Psoas muscle (tissue), 8 donors: ENCODE data around the gene GRHL3. TPM values are rescaled to one million over a fixed set of nuclear protein-coding genes. Genes with fewer than 3 reads are reported as not detected.

Experiments used
- ATAC-seq, 4 donors: fragments of 200-7000 bp; cut with Tn5 transposase; one replicate each; pipeline ENCODE4 v1.9.1; 2020; ENCODE audit warnings: moderate library complexity in 3 of 4, mild to moderate bottlenecking in 2 of 4
- DNase-seq, 2 donors: peaks; one replicate each; pipeline ENCODE4 v3.0.0-alpha.2; 2020
- H3K27ac ChIP-seq: fragments of 200-600 bp; one replicate; pipeline ENCODE4 v1.8.0; 2022
- H3K27me3 ChIP-seq, 3 donors: fragments of 200-600 bp in 1 of 3; one replicate each; pipeline versions ENCODE4 v1.6.1 to v1.8.0; 2013 to 2022; ENCODE audit warnings: low read length in 2 of 3, mild to moderate bottlenecking in 2 of 3, moderate library complexity in 1 of 3; ENCODE audit not compliant: insufficient read depth in 3 of 3
- H3K36me3 ChIP-seq, 2 donors: fragments of 200-600 bp in 1 of 2; one replicate each; pipeline versions ENCODE4 v1.6.1 to v1.8.0; 2013 to 2022; ENCODE audit warnings: low read depth in 1 of 2, mild to moderate bottlenecking in 1 of 2, moderate library complexity in 1 of 2; ENCODE audit not compliant: insufficient read depth in 1 of 2
- H3K4me1 ChIP-seq: fragments of 200-600 bp; one replicate; pipeline ENCODE4 v1.8.0; 2022
- H3K4me3 ChIP-seq: fragments of 200-600 bp; one replicate; pipeline ENCODE4 v1.8.0; 2022; ENCODE audit warnings: mild to moderate bottlenecking
- H3K9me3 ChIP-seq: fragments of 200-600 bp; one replicate; pipeline ENCODE4 v1.8.0; 2022
- WGBS, 3 donors: extraction: QIAGEN DNeasy Blood & Tissue Kit; methylation state at CpG; one replicate each; pipeline versions ENCODE4 v1.1.6 to v1.1.7; 2013; 5-methylcytosine and 5-hydroxymethylcytosine counted together
- intact Hi-C, 2 donors: fragments of 100-400 bp; cut with DNase I; formaldehyde crosslinking; loops; one replicate each; pipeline versions ENCODE4 v1.11.0 to v1.14.2; 2022
- polyA plus RNA-seq, 3 donors: library from polyadenylated mRNA; stranded (reverse); fragments of 200-250 nt; gene quantifications; one replicate each; pipeline ENCODE4 v1.2.3, GENCODE V29; 2013
- total RNA-seq, 4 donors: library from RNA; stranded (reverse); fragmentation: NEBNext Ultra II Directional in 2 of 4; extraction: Animal tissue kit (Norgen Biotek cat#: 25700) in 2 of 4; gene quantifications; one replicate each; pipeline versions ENCODE4 v1.2.1 to v1.2.4, GENCODE V29; 2021 to 2023
- TF ChIP-seq, protein P1 (sequence below): fragments of 200-600 bp; IDR thresholded peaks from one replicate; pipeline ENCODE4 v1.8.0; 2022; ENCODE audit warnings: antibody characterized with exemption
- donor health status: healthy with polysubstance abuse.
- donor health status: DM: no; HTN: no; CAD: no; lungs with moderate emphysema.
- donor health status: Bipolar disorder and iron deficiency.
- donor health status: healthy.
- donor health status: DM: yes; HTN: yes; CAD: no.
- donor health status: DM: no; HTN: no; CAD: no.
- donor health status: DM: no; HTN: no; CAD: no.
- donor health status: DM: yes; HTN: yes; CAD: no.

The GRHL3 gene
- total and polyA plus RNA-seq, 7 donors, result 0.08 to 0.30 TPM; not detected in 5

DNA sequence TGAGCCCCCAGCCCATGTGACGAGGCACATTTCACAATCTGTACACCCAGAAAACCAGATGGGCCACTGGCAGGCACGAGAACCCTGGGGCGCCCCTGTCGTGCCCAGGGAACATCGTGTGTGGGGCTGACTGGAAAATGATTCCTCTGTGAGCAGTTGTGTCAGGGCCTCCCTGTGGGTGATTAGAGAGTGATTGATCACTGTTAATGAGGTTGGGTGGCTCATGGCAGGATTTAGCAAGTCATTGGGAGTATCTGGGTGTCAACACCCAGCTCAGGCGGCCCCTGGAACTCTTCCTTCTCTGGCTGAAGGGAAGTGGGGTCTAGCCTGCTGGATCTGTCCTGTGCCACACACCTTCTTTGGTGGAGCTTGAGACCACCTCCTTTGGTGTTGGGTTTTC, 5.7 kb downstream of the GRHL3 start:
- Histone ChIP-seq H3K4me3 (no peak overlapping the region), H3K36me3 (no peaks in the 10 kb centered on the region), H3K27ac (no peak overlapping the region), H3K27me3 (peaks cover 0 to 28% (median 0%) of the 10 kb centered on the region in 3 donors), H3K4me1 (peaks cover 7% of the 10 kb centered on the region), H3K9me3 (no peaks in the 10 kb centered on the region)
- DNase-seq, result no peak
- WGBS, 3 donors, result 71 to 77% (median 73%) methylated on average over 6 of the region's 6 CpGs
- intact Hi-C loops, result loop anchor here in 1 of 2 donors (5.0 kb wide), 1 partner anchor 62 kb away; no protein-coding TSS in a partner anchor
- ATAC-seq, result no peak
- TF ChIP-seq, protein P1, sequence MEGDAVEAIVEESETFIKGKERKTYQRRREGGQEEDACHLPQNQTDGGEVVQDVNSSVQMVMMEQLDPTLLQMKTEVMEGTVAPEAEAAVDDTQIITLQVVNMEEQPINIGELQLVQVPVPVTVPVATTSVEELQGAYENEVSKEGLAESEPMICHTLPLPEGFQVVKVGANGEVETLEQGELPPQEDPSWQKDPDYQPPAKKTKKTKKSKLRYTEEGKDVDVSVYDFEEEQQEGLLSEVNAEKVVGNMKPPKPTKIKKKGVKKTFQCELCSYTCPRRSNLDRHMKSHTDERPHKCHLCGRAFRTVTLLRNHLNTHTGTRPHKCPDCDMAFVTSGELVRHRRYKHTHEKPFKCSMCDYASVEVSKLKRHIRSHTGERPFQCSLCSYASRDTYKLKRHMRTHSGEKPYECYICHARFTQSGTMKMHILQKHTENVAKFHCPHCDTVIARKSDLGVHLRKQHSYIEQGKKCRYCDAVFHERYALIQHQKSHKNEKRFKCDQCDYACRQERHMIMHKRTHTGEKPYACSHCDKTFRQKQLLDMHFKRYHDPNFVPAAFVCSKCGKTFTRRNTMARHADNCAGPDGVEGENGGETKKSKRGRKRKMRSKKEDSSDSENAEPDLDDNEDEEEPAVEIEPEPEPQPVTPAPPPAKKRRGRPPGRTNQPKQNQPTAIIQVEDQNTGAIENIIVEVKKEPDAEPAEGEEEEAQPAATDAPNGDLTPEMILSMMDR, result no peak

DNA sequence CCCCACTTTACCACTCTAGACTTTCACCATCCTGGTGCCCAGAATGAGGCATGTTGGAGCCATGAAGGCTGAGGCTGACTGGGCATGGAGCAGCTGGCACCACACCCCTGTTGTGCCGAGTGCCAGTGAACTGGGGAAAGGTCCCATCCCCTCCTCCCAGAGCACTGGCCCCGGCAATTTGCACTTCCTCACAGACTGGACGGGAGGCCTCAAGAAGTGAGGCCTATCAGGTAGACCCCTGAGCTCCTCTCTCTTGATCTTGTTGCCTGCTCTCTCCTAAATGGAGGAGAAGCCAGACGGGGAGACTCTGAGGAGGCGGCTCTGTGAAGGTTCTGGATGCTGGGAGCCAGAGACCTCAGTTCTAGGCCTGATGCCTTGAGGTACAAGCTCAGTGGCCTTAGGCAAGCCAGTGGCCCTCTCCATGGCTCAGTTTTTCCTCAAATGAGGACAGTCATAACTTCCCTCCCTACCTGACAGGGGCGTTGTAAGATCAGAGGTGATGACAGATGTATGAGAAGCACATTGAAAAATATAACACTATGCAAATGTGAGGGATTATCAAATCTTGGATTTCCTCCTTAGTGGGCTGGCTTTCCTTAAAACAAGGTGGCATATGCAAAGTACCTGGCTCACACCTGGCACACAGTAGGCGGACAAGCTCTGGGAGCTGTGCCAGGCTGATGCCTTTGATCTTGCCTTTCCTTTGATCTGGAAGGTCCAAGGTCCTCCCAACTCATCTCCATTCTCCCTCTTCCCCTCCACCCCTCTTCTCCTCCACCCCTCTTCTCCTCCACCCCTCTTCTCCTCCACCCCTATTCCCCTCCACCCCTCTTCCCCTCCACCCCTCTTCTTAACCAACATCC, 6.7 kb downstream of the GRHL3 start:
- 64 to 77% (median 71%) methylated on average over 7 of the region's 7 CpGs for WGBS, 3 donors
- no peaks in the 10 kb centered on the region for H3K9me3 ChIP-seq
- intact Hi-C loops, result no loop called here

DNA sequence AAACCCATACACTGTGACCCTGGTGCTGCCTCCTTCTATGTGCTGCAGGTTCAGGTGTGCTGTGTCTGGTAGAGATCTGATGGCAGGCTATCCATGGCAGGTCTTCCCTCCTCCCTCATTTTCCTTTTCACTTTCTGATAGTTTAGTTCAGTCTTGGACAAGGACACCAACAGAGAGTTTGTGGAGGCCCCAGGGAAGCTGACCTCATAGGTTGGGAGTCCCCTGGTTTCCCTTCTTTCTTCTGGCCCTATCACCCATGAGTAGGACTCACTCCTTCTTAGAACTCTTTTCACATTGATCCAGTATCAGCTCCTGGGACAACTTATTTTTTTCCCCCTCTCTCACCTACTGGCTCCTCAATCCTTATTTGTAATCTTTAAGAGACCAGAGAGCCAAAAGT, 8.3 kb downstream of the GRHL3 start:
- H3K4me1 ChIP-seq, result no peaks in the 10 kb centered on the region
- H3K9me3 ChIP-seq, result no peaks in the 10 kb centered on the region
- no peak overlapping the region for H3K27ac ChIP-seq
- DNase-seq (no peak), ATAC-seq (no peak)
- no peaks in the 10 kb centered on the region for H3K36me3 ChIP-seq
- intact Hi-C loops, result no loop called here
- H3K4me3 ChIP-seq, result no peak overlapping the region
- TF ChIP-seq, protein P1, result no peak
- H3K27me3 ChIP-seq, result peaks cover 0 to 5% (median 0%) of the 10 kb centered on the region in 3 donors

More for the DNA sequence above, 6.7 kb downstream of the GRHL3 start:
- H3K27me3 ChIP-seq, result peaks cover 0 to 21% (median 0%) of the 10 kb centered on the region in 3 donors
- ATAC-seq, result no peak
- no peaks in the 10 kb centered on the region for H3K36me3 ChIP-seq
- no peak overlapping the region for H3K4me3 ChIP-seq
- DNase-seq, result no peak
- TF ChIP-seq, protein P1, result no peak
- peaks cover 7% of the 10 kb centered on the region for H3K4me1 ChIP-seq
- no peak overlapping the region for H3K27ac ChIP-seq

DNA sequence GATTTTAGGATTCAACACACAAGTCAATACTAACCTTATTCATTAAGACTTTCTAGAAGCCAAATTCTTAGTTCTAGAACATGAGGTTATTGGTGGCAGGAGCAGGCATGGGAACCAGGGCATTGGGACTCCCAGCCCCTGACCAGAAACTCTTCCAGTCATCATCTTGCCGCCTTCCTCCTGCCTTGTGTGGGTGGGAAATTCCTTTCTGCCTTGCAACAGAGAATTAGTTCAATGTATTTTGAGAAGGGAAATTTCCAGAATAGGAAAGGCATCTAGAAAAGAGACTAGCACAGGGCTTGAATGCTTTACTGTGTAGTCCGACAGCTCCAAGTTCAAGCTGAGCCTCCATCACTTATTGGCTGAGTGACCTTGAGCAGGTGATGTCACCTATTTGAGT, 8.7 kb downstream of the GRHL3 start:
- H3K9me3 ChIP-seq, result no peaks in the 10 kb centered on the region
- H3K36me3 ChIP-seq, result no peaks in the 10 kb centered on the region
- DNase-seq (no peak), ATAC-seq (no peak)
- WGBS, 3 donors, result 71 to 77% (median 76%) methylated on average over 2 of the region's 2 CpGs
- TF ChIP-seq, protein P1, result no peak
- H3K4me1 ChIP-seq, result no peaks in the 10 kb centered on the region
- intact Hi-C loops, result no loop called here
- H3K27me3 ChIP-seq, result peaks cover 0 to 5% (median 0%) of the 10 kb centered on the region in 3 donors
- no peak overlapping the region for H3K27ac ChIP-seq
- H3K4me3 ChIP-seq, result no peak overlapping the region
